Mucosa of rectum (tissue), 2 donors: ENCODE results near the gene SLC12A6.

Experiments
- H3K27ac ChIP-seq, 2 donors: one replicate each; pipeline ENCODE4 v1.7.0; 2013; ENCODE audit warnings: inconsistent platforms in 2 of 2, low read depth in 2 of 2, low read length in 2 of 2
- H3K27me3 ChIP-seq, 2 donors: one replicate each; pipeline ENCODE4 v1.7.0; 2013; ENCODE audit warnings: low read length in 2 of 2; ENCODE audit not compliant: control insufficient read depth in 2 of 2, insufficient read depth in 2 of 2
- H3K36me3 ChIP-seq, 2 donors: one replicate each; pipeline ENCODE4 v1.7.0; 2013; ENCODE audit warnings: low read length in 2 of 2; ENCODE audit not compliant: control insufficient read depth in 2 of 2, insufficient read depth in 2 of 2
- H3K4me1 ChIP-seq, 2 donors: one replicate each; pipeline ENCODE4 v1.7.0; 2013; ENCODE audit warnings: low read length in 2 of 2, mild to moderate bottlenecking in 1 of 2; ENCODE audit not compliant: control insufficient read depth in 2 of 2, insufficient read depth in 2 of 2
- H3K4me3 ChIP-seq, 2 donors: one replicate each; pipeline ENCODE4 v1.7.0; 2013; ENCODE audit warnings: low read length in 2 of 2
- H3K9ac ChIP-seq, 2 donors: one replicate each; pipeline ENCODE4 v1.7.0; 2013; ENCODE audit warnings: low read length in 2 of 2, low read depth in 1 of 2, mild to moderate bottlenecking in 1 of 2
- H3K9me3 ChIP-seq, 2 donors: one replicate each; pipeline ENCODE4 v1.7.0; 2013; ENCODE audit warnings: low read length in 2 of 2; ENCODE audit not compliant: control insufficient read depth in 2 of 2
- donor health status: healthy.
- donor health status: Normal muscosa, but diverticular disease.

The SLC12A6 gene

DNA sequence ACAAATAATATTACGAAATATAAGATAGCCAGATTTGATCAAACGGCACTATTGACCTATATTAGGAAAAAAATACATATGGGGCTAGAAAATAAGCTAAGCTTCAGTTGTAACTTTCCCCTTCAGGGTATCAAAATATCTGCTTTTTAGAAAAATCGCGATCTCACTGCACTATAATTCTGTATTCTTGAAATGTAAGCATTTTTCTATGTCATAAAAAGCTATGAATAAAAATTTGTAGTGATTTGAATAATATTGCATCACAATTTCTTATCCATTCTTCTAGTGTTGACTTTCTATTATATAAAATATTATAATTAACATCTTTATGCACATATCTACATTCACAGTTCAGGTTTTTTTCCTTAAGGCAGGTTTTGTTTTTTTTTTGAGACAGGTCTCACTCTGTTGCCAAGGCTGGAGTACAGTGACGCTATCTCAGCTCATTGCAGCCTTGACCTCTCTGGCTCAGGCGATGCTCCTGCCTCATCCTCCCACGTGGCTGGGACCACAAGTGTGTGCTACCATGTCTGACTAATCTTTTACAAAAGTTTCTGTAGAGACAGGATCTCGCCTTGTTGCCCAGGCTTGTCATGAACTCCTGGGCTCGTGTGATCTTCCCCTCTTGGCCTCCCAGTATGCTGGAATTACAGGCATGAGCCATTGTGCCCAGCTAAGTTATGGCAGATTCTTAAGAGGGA lies 91.2 kb downstream of the SLC12A6 start:
- Histone ChIP-seq H3K9ac (no peak overlapping the region), H3K9me3 (no peaks in the 10 kb centered on the region), H3K4me1 (no peaks in the 10 kb centered on the region), H3K36me3 (peaks cover 19 to 40% of the 10 kb centered on the region in 2 donors), H3K27ac (no peak overlapping the region), H3K27me3 (no peaks in the 10 kb centered on the region), H3K4me3 (no peak overlapping the region)

DNA sequence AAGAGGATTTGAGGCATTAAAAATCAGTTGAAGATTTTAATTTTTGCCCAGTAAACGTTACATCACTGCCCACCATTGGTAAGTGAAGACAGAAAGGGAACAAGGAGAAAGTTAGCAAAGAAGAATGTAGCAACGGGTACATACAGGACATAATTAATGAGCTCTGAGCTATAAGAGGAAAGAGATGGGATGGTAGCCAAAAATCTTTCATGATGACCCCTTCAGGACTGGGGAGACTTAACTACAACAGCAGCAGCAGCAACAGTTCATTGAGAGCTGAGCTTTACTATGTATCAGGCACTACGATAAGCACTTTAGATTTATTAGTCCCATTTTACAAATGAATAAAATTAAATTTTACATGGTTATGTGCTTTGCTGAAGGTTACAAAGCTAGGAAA lies 94.4 kb downstream of the SLC12A6 start:
- Histone ChIP-seq H3K27me3 (no peaks in the 10 kb centered on the region), H3K27ac (no peak overlapping the region), H3K36me3 (peaks cover 24 to 34% of the 10 kb centered on the region in 2 donors), H3K4me1 (no peaks in the 10 kb centered on the region), H3K9me3 (no peaks in the 10 kb centered on the region), H3K4me3 (no peak overlapping the region), H3K9ac (no peak overlapping the region)

DNA sequence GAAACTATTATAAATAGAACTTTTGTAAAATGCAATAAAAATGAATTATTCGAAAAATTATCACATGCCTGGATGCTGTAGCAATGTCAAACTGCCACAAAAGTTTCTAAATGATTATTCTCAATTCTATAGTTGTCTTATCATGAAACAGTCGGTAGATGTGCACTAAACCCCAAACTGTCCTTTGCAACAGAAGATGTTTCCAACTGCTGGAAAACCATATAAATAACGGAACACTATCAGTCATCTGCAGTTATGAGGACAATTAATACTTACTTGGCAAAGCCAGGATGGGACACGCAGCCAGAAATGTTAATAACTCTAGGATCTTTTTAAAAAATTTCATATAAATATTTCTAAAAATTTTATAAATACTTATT lies 95.3 kb downstream of the SLC12A6 start:
- peaks cover 29 to 42% of the 10 kb centered on the region in 2 donors for H3K36me3 ChIP-seq
- no peaks in the 10 kb centered on the region for H3K9me3 ChIP-seq
- no peak overlapping the region for H3K27ac ChIP-seq
- H3K9ac ChIP-seq: no peak overlapping the region
- no peak overlapping the region for H3K4me3 ChIP-seq
- no peaks in the 10 kb centered on the region for H3K4me1 ChIP-seq
- H3K27me3 ChIP-seq: no peaks in the 10 kb centered on the region

DNA sequence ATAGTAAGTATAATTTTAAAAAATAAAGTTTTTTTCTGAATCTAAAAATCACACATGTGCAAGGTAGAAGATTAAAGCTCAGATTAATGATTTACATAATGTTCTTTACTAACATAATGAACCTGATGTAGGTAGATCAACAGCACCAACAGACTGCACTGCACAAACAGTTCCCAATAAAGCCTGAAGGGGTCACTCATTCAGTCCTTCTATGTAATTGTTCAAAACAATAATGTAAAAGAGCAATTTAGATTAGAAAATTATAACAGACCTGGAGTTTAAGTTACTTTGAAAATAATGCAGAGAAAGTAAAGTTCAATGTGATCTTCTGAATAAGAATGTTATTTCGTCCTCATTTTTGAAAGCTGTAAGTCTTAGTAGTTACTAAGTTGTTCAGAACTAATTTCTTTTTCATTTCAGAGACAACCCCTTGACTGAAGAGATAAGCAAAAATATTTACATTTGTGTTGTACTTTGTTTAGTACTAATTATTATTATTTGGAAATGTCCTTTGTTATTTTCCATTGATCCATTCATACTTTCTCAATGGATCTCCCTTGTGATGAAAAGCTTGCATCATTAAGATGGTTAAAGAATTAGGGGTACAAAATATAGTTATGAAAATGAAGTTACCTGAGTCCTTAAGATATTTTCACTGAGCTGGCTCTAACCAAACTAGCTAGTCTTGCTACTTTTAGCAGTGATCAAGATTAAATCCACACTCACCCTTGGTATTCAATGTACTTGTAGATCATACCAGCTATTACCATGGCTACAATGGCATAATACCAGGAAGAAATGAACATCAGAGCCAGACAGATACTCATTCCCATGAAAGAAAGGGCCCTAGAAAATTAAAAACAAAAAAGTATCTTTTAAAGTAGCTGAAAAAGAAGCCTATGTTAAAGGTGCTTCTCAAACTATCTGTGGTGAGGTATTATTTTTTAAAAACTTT lies 95.9 kb downstream of the SLC12A6 start:
- Histone ChIP-seq H3K9ac (no peak overlapping the region), H3K36me3 (peaks cover 34 to 47% of the 10 kb centered on the region in 2 donors)

DNA sequence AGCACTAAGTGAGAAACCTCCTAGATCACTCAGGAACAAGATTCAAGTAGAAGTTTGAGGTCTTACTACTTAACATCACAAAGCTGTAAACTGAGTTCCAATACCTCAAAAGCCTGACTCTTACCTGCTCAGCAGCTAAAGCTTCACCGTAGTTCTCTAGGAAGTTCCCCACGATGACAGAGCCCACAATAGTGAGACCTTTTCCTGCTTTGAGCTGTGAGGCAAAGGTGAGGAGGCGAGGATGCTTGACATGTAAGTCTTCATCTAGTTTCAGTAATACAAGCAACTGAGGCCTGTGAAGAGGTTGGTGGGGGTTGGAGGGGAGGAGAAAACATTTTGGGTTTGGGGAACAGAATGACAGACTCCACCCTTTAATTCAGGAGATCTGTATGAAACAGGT lies 97.0 kb downstream of the SLC12A6 start:
- Histone ChIP-seq H3K36me3 (peaks cover 43 to 55% of the 10 kb centered on the region in 2 donors), H3K27ac (no peak overlapping the region), H3K4me1 (no peaks in the 10 kb centered on the region), H3K4me3 (no peak overlapping the region), H3K9ac (no peak overlapping the region), H3K9me3 (no peaks in the 10 kb centered on the region), H3K27me3 (no peaks in the 10 kb centered on the region)

More for the DNA sequence above, 95.9 kb downstream of the SLC12A6 start:
- H3K27ac ChIP-seq: no peak overlapping the region
- H3K4me3 ChIP-seq: no peak overlapping the region
- no peaks in the 10 kb centered on the region for H3K27me3 ChIP-seq
- H3K9me3 ChIP-seq: no peaks in the 10 kb centered on the region
- no peaks in the 10 kb centered on the region for H3K4me1 ChIP-seq

DNA sequence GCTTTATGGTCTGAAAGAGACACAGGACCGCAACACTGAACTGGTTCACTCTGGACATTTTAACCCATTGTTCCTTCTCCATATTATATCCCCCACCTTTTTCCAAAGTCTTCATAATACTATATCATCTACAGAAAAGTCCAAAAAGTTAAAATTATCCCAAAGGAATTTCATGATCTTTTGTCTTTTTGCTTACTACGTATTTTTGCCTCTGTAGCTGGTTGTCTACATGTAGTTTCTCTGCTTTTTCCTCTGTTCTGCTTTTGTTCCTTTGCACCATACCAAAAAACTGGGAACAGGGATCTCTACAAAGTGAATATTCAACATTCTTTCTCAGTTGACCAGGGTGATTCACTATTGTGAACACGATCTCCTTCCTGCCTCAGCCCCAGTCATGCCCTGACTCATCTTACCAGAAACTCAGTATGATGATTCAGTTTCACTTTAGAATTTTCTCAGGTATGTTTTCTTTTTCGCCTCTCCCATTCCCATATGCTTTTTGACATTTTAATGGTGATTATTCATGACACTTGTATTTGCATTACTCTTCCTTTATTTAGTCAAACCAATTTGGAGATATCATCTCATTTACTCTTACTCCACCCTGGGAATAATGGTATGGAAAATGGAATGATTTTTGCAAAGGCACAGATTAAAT lies 98.3 kb downstream of the SLC12A6 start:
- Histone ChIP-seq H3K27me3 (no peaks in the 10 kb centered on the region), H3K4me1 (no peaks in the 10 kb centered on the region), H3K4me3 (no peak overlapping the region), H3K27ac (no peak overlapping the region), H3K9me3 (no peaks in the 10 kb centered on the region), H3K36me3 (peaks cover 38 to 57% of the 10 kb centered on the region in 2 donors), H3K9ac (no peak overlapping the region)

GRCh38 chr15:34233614-34234013 lies 104.0 kb downstream of the SLC12A6 start:
- H3K4me3 ChIP-seq: no peak overlapping the region
- no peak overlapping the region for H3K9ac ChIP-seq
- H3K36me3 ChIP-seq: peaks cover 54 to 63% of the 10 kb centered on the region in 2 donors
- no peaks in the 10 kb centered on the region for H3K27me3 ChIP-seq
- no peaks in the 10 kb centered on the region for H3K4me1 ChIP-seq
- no peak overlapping the region for H3K27ac ChIP-seq
- no peaks in the 10 kb centered on the region for H3K9me3 ChIP-seq

DNA sequence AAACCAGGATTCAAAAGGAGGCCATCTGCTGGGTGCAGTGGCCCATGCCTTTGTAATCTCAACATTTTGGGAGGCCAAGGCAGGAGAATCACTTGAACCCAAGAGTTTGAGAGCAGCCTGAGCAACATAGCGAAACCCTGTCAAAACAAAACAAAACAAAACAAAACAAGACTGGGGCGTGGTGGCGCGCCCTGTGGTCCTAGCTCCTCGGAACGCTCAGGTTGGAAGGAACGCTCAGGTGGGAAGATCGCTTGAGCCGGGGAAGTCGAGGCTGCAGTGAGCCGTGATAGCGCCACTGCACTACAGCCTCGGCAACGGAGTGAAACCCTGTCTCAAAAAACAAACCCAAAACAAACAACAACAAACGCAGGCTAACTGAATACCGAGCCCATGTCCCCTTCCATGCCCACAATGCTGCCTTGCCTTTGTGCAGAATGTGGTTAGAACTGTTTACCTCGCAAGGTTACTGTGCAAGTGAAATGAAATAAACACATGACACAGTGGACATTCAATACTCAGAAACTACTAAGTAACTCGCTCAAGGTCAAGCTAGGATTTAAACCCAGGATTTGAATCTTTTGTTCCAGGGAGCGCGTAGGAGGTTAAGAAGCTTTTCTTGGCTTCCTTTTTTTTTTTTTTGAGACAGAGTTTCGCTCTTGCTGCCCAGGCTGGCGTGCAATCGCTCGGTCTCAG lies 113.5 kb downstream of the SLC12A6 start:
- Histone ChIP-seq H3K4me1 (peaks cover 10 to 15% of the 10 kb centered on the region in 2 donors), H3K4me3 (peak overlapping the region; percentile 80 to 100), H3K9me3 (no peaks in the 10 kb centered on the region), H3K36me3 (peaks cover 12 to 13% of the 10 kb centered on the region in 2 donors), H3K9ac (peak overlapping the region; percentile 83 to 96), H3K27ac (peak overlapping the region; percentile 74 to 92), H3K27me3 (no peaks in the 10 kb centered on the region)

DNA sequence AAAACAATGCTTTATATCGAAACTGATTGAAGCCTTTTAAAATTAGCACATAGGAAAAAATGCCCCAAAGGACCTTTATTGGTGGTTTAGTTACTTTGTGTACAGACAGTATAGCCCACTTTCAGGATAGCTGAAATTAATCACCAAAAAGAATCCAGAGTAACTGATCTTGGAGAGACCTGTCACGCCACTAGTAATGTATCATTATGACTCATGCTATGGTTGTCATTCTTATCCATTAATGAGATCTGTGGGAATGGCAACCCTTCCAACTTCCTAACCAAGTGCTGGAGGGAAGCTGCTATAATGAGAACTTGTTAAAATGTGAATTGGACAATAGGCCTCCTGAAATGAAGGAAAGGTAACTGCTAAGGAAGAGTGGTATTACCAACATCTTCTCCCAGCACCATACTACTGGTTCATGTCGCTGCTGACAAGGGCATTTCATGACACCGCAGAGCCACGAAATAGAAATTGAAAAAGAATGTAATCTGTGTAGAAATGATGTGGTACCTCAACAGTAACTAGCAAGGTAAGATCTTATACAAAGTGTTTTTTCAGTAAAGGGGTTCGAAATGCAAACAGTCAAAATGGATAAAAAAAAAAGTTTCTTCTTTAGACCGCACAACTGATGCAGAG lies 119.9 kb downstream of the SLC12A6 start:
- H3K36me3 ChIP-seq: no peaks in the 10 kb centered on the region
- no peak overlapping the region for H3K4me3 ChIP-seq
- no peaks in the 10 kb centered on the region for H3K4me1 ChIP-seq
- H3K9me3 ChIP-seq: no peaks in the 10 kb centered on the region
- no peaks in the 10 kb centered on the region for H3K27me3 ChIP-seq
- no peak overlapping the region for H3K27ac ChIP-seq
- no peak overlapping the region for H3K9ac ChIP-seq
